ENCODE measurements around the gene ZNF718.
"Not testable (repeated sequence)": the region's sequence is repeated elsewhere in the genome, so short reads cannot be mapped to it uniquely, and the experiment has no call there.

DNA sequence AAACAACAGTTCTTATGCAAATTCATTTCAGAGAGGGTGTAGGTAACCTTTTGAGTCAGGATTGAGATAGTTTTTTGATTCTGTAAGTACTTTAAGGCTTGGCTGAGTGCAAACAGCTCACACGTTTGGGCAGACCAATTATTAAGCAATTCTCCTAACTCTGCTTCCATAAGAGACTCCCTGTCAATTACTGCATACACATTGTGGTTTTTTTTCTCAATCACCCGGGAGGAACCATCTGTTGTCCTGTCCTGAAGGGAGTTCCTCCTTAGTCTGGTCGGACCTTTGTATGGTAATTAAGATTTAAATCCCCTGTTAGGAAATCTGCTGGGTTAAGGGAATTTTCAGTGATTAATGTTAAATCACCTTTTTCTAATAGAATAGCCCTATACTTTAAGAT lies 70.9 kb downstream of the ZNF718 start:
- not testable (repeated sequence) for TF ChIP-seq EZH2 (IDR thresholded peaks at IDR 0.05; ENCODE audit: low read length, unreplicated experiment)
- TF ChIP-seq, protein P1, sequence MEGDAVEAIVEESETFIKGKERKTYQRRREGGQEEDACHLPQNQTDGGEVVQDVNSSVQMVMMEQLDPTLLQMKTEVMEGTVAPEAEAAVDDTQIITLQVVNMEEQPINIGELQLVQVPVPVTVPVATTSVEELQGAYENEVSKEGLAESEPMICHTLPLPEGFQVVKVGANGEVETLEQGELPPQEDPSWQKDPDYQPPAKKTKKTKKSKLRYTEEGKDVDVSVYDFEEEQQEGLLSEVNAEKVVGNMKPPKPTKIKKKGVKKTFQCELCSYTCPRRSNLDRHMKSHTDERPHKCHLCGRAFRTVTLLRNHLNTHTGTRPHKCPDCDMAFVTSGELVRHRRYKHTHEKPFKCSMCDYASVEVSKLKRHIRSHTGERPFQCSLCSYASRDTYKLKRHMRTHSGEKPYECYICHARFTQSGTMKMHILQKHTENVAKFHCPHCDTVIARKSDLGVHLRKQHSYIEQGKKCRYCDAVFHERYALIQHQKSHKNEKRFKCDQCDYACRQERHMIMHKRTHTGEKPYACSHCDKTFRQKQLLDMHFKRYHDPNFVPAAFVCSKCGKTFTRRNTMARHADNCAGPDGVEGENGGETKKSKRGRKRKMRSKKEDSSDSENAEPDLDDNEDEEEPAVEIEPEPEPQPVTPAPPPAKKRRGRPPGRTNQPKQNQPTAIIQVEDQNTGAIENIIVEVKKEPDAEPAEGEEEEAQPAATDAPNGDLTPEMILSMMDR (conservative IDR thresholded peaks at IDR 0.05; ENCODE audit: low read depth, low read length): not testable (repeated sequence)

Measured in PC-3 (cell line).